Stimulated activated CD4-positive, alpha-beta T cell treated with anti-CD3 and anti-CD28 coated beads, Interleukin-4, amount 100 ng/mL, for 4 hours (primary cell): ENCODE measurements around the gene TOM1L2.
"Not testable (repeated sequence)": the region's sequence is repeated elsewhere in the genome, so short reads cannot be mapped to it uniquely, and the experiment has no call there.

Experiments used
- DNase-seq, 2 experiments: peaks; one replicate each; pipeline ENCODE4 v3.0.0-alpha.2; 2020

Gene TOM1L2

GRCh38 chr17:17972126-17972951 is at the start of gene TOM1L2, which contains the start of gene DRC3:
TSS of gene TOM1L2 (minus strand) at chr17:17972400. CDS start at chr17:17972313, 87 bp downstream.
TSS of gene DRC3 (plus strand) at chr17:17972862. CDS start at chr17:17977599, 4,737 bp downstream.
- DNase-seq = peak; percentile 99 to 100

- DNase-seq = no peak
These were observed 49.2 kb upstream of the TOM1L2 start for GRCh38 chr17:18021372-18021771.

GRCh38 chr17:18020971-18021370 is 48.8 kb upstream of the TOM1L2 start:
- no peak for DNase-seq

- no peak for DNase-seq
These were observed 47.6 kb upstream of the TOM1L2 start for GRCh38 chr17:18019838-18020154.

GRCh38 chr17:18018411-18018921 is 46.3 kb upstream of the TOM1L2 start:
- no peak for DNase-seq

- no peak for DNase-seq
These were observed 45.8 kb upstream of the TOM1L2 start for GRCh38 chr17:18017958-18018357.

- DNase-seq = no peak
These were observed 44.2 kb upstream of the TOM1L2 start for GRCh38 chr17:18016426-18016825.

GRCh38 chr17:18015593-18015992 is 43.4 kb upstream of the TOM1L2 start:
- DNase-seq = no peak

- DNase-seq = no peak
These were observed 41.8 kb upstream of the TOM1L2 start for GRCh38 chr17:18014006-18014405.

- no peak for DNase-seq
These were observed 39.1 kb upstream of the TOM1L2 start for GRCh38 chr17:18011286-18011685.

GRCh38 chr17:18009609-18010420 is 37.6 kb upstream of the TOM1L2 start:
- no peak for DNase-seq

GRCh38 chr17:18008496-18009268 is 36.5 kb upstream of the TOM1L2 start:
- no peak for DNase-seq

GRCh38 chr17:18006495-18007239 is 34.5 kb upstream of the TOM1L2 start:
- no peak for DNase-seq

GRCh38 chr17:18005496-18005895 is 33.3 kb upstream of the TOM1L2 start:
- no peak for DNase-seq

GRCh38 chr17:18004884-18005305 is 32.7 kb upstream of the TOM1L2 start:
- DNase-seq = no peak

- no peak for DNase-seq
These were observed 32.1 kb upstream of the TOM1L2 start for GRCh38 chr17:18004345-18004744.

GRCh38 chr17:18002171-18002570 is 30.0 kb upstream of the TOM1L2 start:
- no peak for DNase-seq

- no peak for DNase-seq
These were observed 27.8 kb upstream of the TOM1L2 start for GRCh38 chr17:18000030-18000408.

GRCh38 chr17:17999364-18000029 is 27.3 kb upstream of the TOM1L2 start:
- no peak for DNase-seq

- no peak for DNase-seq
These were observed 26.7 kb upstream of the TOM1L2 start for GRCh38 chr17:17998934-17999333.

GRCh38 chr17:17995887-17996286 is 23.7 kb upstream of the TOM1L2 start:
- DNase-seq = not testable (repeated sequence)
